IMR-90 (cell line): ENCODE measurements around the gene SSNA1. TPM values are rescaled to one million over a fixed set of nuclear protein-coding genes. Genes with fewer than 3 reads are reported as not detected.
A peak's percentile ranks its signal among the peaks of the same experiment; 100 is the strongest.

Experiments used
- ATAC-seq: fragments of 200-7000 bp; cut with Tn5 transposase; 2 replicates; pipeline ENCODE4 v1.9.1; 2020; ENCODE audit warnings: low read depth, mild to moderate bottlenecking, moderate library complexity
- BruUV-seq: library from RNA; stranded (reverse); fragments of 400-500 nt; replicated peaks from 2 replicates; lab custom pipeline; 2021; lab: Mats Ljungman, UMichigan
- CTCF ChIA-PET: fragments of 300-600 bp; formaldehyde crosslinking; extraction: SDS; loops from one replicate; lab custom pipeline; 2021; ENCODE audit warnings: antibody characterized with exemption; lab: Yijun Ruan, JAX
- POLR2A ChIA-PET: fragments of 300-600 bp; sonication (Branson Sonifier 250); formaldehyde crosslinking; loops from one replicate; lab custom pipeline; 2022; ENCODE audit warnings: antibody characterized with exemption; ENCODE audit not compliant: unreplicated experiment; lab: Charles Lee
- DNase-seq: peaks from one replicate; pipeline ENCODE4 v3.0.0; 2013
- H2AFZ ChIP-seq: replicated peaks from 2 replicates; pipeline ENCODE3; 2013; ENCODE audit warnings: low read length, mild to moderate bottlenecking; ENCODE audit not compliant: poor library complexity
- H2AK5ac ChIP-seq: 2 replicates; pipeline ENCODE4 v1.6.1; 2013; ENCODE audit warnings: low read depth, low read length, inconsistent platforms
- H2AK9ac ChIP-seq: replicated peaks from 2 replicates; pipeline ENCODE3; 2013; ENCODE audit warnings: mild to moderate bottlenecking, low read depth, low read length, moderate library complexity; ENCODE audit not compliant: poor library complexity
- H2BK120ac ChIP-seq: 2 replicates; pipeline ENCODE4 v1.6.1; 2013; ENCODE audit warnings: low read depth, low read length, inconsistent platforms
- H2BK15ac ChIP-seq: 3 replicates; pipeline ENCODE4 v1.6.1; 2013; ENCODE audit warnings: low read depth, low read length, inconsistent platforms
- H2BK20ac ChIP-seq: 2 replicates; pipeline ENCODE4 v1.6.1; 2013; ENCODE audit warnings: low read depth, mild to moderate bottlenecking, inconsistent platforms, low read length, moderate library complexity
- H2BK5ac ChIP-seq: 2 replicates; pipeline ENCODE4 v1.6.1; 2013; ENCODE audit warnings: mild to moderate bottlenecking, low read depth, low read length, inconsistent platforms; ENCODE audit not compliant: poor library complexity, severe bottlenecking
- H3K14ac ChIP-seq: replicated peaks from 2 replicates; pipeline ENCODE4 v1.6.1; 2013; ENCODE audit warnings: low read depth, low read length, inconsistent platforms
- H3K18ac ChIP-seq: 2 replicates; pipeline ENCODE4 v1.6.1; 2013; ENCODE audit warnings: low read depth, low read length, control low read depth
- H3K23ac ChIP-seq: 2 replicates; pipeline ENCODE4 v1.6.1; 2013; ENCODE audit warnings: low read depth, low read length, inconsistent platforms
- H3K27ac ChIP-seq: 2 replicates; pipeline ENCODE4 v1.5.1; 2013; ENCODE audit warnings: mild to moderate bottlenecking, control low read depth, low read length; ENCODE audit not compliant: insufficient read depth
- H3K27me3 ChIP-seq: 2 replicates; pipeline ENCODE4 v1.6.1; 2013; ENCODE audit warnings: low read length; ENCODE audit not compliant: control insufficient read depth, insufficient read depth
- H3K36me3 ChIP-seq: 2 replicates; pipeline ENCODE4 v1.6.1; 2013; ENCODE audit warnings: low read length, mixed read lengths; ENCODE audit not compliant: control insufficient read depth, insufficient read depth
- H3K4ac ChIP-seq: 2 replicates; pipeline ENCODE4 v1.6.1; 2013; ENCODE audit warnings: low read depth, low read length, inconsistent platforms
- H3K4me1 ChIP-seq: 2 replicates; pipeline ENCODE4 v1.6.1; 2013; ENCODE audit warnings: low read length, mixed read lengths; ENCODE audit not compliant: control insufficient read depth, insufficient read depth
- H3K4me2 ChIP-seq: 2 replicates; pipeline ENCODE4 v1.6.1; 2013; ENCODE audit warnings: low read depth, mild to moderate bottlenecking, control low read depth, low read length, moderate library complexity
- H3K4me3 ChIP-seq: 2 replicates; pipeline ENCODE4 v1.5.1; 2013; ENCODE audit warnings: low read depth, mild to moderate bottlenecking, control low read depth, low read length, moderate library complexity; ENCODE audit not compliant: insufficient read depth
- H3K56ac ChIP-seq: 2 replicates; pipeline ENCODE4 v1.6.1; 2013; ENCODE audit warnings: low read length, inconsistent platforms; ENCODE audit not compliant: insufficient read depth; ENCODE audit errors: extremely low read depth
- H3K79me1 ChIP-seq, 2 experiments: 2 replicates each; pipeline ENCODE4 v1.6.1; 2013; ENCODE audit warnings: low read length in 2 of 2, inconsistent platforms in 1 of 2, low read depth in 1 of 2
- H3K9ac ChIP-seq: 2 replicates; pipeline ENCODE4 v1.6.1; 2013; ENCODE audit warnings: low read depth, low read length, control low read depth
- H3K9me1 ChIP-seq: 2 replicates; pipeline ENCODE4 v1.6.1; 2013; ENCODE audit warnings: low read length, inconsistent platforms; ENCODE audit not compliant: insufficient read depth
- H3K9me3 ChIP-seq: 2 replicates; pipeline ENCODE4 v1.6.1; 2013; ENCODE audit warnings: low read length; ENCODE audit not compliant: control insufficient read depth, insufficient read depth
- H4K20me1 ChIP-seq: 2 replicates; pipeline ENCODE4 v1.6.1; 2013; ENCODE audit warnings: low read length, inconsistent platforms; ENCODE audit not compliant: insufficient read depth
- H4K5ac ChIP-seq: 2 replicates; pipeline ENCODE4 v1.6.1; 2013; ENCODE audit warnings: mild to moderate bottlenecking, low read depth, low read length, control low read depth
- H4K8ac ChIP-seq, 2 experiments: 2 replicates each; pipeline ENCODE4 v1.6.1; 2013; ENCODE audit warnings: low read depth in 2 of 2, low read length in 2 of 2, control low read depth in 1 of 2, inconsistent platforms in 1 of 2
- H4K91ac ChIP-seq: 2 replicates; pipeline ENCODE4 v1.6.1; 2013; ENCODE audit warnings: low read depth, low read length, inconsistent platforms; ENCODE audit not compliant: insufficient read depth
- CEBPB ChIP-seq: IDR thresholded peaks from 2 replicates; pipeline ENCODE4 v1.6.1; 2012; ENCODE audit warnings: low read depth, low read length, improper control_type of control experiment
- CHD1 ChIP-seq: IDR thresholded peaks from 2 replicates; pipeline ENCODE4 v1.6.1; 2012; ENCODE audit warnings: low read depth, low read length, improper control_type of control experiment
- FOS ChIP-seq: fragments of 150-350 bp; IDR thresholded peaks from 2 replicates; pipeline ENCODE4 v1.6.1; 2016; ENCODE audit warnings: low read depth, low read length
- MAZ ChIP-seq: IDR thresholded peaks from 2 replicates; pipeline ENCODE4 v1.6.1; 2012; ENCODE audit warnings: low read depth, mild to moderate bottlenecking, low read length, improper control_type of control experiment, moderate library complexity, borderline replicate concordance
- MXI1 ChIP-seq: IDR thresholded peaks from 2 replicates; pipeline ENCODE4 v1.6.1; 2012; ENCODE audit warnings: low read depth, mild to moderate bottlenecking, low read length, moderate library complexity, borderline replicate concordance
- NFE2L2 ChIP-seq: fragments of 150-350 bp; IDR thresholded peaks from 2 replicates; pipeline ENCODE4 v1.6.1; 2016; ENCODE audit warnings: low read depth, mild to moderate bottlenecking, low read length
- POLR2A ChIP-seq: IDR thresholded peaks from 2 replicates; pipeline ENCODE4 v1.6.1; 2012; ENCODE audit warnings: mild to moderate bottlenecking, low read depth, low read length
- RAD21 ChIP-seq: IDR thresholded peaks from 2 replicates; pipeline ENCODE4 v1.6.1; 2012; ENCODE audit warnings: low read length, improper control_type of control experiment
- RCOR1 ChIP-seq: IDR thresholded peaks from 2 replicates; pipeline ENCODE4 v1.6.1; 2012; ENCODE audit warnings: mild to moderate bottlenecking, low read length, improper control_type of control experiment; ENCODE audit not compliant: insufficient replicate concordance
- RFX5 ChIP-seq: IDR thresholded peaks from 2 replicates; pipeline ENCODE4 v1.8.0; 2012; ENCODE audit warnings: low read depth, mild to moderate bottlenecking, low read length, moderate library complexity
- SMC3 ChIP-seq: fragments of 150-350 bp; IDR thresholded peaks from 2 replicates; pipeline ENCODE4 v1.6.1; 2016; ENCODE audit warnings: low read depth, mild to moderate bottlenecking, antibody characterized with exemption, low read length, moderate library complexity
- WGBS, 2 experiments: methylation state at CpG; one replicate each; pipeline versions ENCODE4 v1.1.5 to v1.1.7; 2013; ENCODE audit warnings: missing lambda C conversion rate in 2 of 2; ENCODE audit not compliant: insufficient read length in 1 of 2; ENCODE audit errors: extremely low coverage in 2 of 2; 5-methylcytosine and 5-hydroxymethylcytosine counted together
- dilution Hi-C: fragments of 300-500 bp; cut with HindIII; formaldehyde crosslinking; loops from one replicate; pipeline ENCODE4 v1.14.3; 2018; ENCODE audit warnings: low sequenced_read_pairs; ENCODE audit not compliant: unreplicated experiment
- in situ Hi-C: fragments of 300-500 bp; cut with MboI; formaldehyde crosslinking; loops from 3 replicates; pipeline ENCODE4 v1.14.3; 2019; ENCODE audit warnings: low sequenced_read_pairs, inconsistent platforms, mixed read lengths
- intact Hi-C: fragments of 100-400 bp; cut with micrococcal nuclease; formaldehyde crosslinking; loops from 2 replicates; pipeline ENCODE4 v1.10.0; 2022
- polyA plus RNA-seq, 3 experiments: library from polyadenylated mRNA; depleted of rRNA; stranded (reverse); fragments of >200 nt; gene quantifications; 2 replicates each; pipeline ENCODE4 v1.2.3, GENCODE V29; 2012; ENCODE audit warnings: low replicate concordance in 1 of 3
- total RNA-seq: library from RNA; depleted of rRNA; stranded (reverse); fragments of >200 nt; gene quantifications from 2 replicates; pipeline ENCODE4 v1.2.3, GENCODE V29; 2012
- TF ChIP-seq, protein P1 (sequence below): conservative IDR thresholded peaks from 2 replicates; pipeline ENCODE4 v1.5.1; 2012; ENCODE audit warnings: mild to moderate bottlenecking, low read depth, low read length, improper control_type of control experiment
- TF ChIP-seq, protein P2 (sequence below): fragments of 150-350 bp; IDR thresholded peaks from 2 replicates; pipeline ENCODE4 v1.6.1; 2016; ENCODE audit warnings: low read depth, mild to moderate bottlenecking, low read length, moderate library complexity, borderline replicate concordance
- TF ChIP-seq, protein P3 (sequence below): fragments of 150-350 bp; IDR thresholded peaks from 2 replicates; pipeline ENCODE4 v1.6.1; 2017; ENCODE audit warnings: mild to moderate bottlenecking, antibody characterized with exemption, low read length, low read depth

Gene SSNA1
- total and polyA plus RNA-seq, 2 of the 4 experiments (the other 2 are of a cell fraction), result 55.7 to 86.7 TPM

DNA sequence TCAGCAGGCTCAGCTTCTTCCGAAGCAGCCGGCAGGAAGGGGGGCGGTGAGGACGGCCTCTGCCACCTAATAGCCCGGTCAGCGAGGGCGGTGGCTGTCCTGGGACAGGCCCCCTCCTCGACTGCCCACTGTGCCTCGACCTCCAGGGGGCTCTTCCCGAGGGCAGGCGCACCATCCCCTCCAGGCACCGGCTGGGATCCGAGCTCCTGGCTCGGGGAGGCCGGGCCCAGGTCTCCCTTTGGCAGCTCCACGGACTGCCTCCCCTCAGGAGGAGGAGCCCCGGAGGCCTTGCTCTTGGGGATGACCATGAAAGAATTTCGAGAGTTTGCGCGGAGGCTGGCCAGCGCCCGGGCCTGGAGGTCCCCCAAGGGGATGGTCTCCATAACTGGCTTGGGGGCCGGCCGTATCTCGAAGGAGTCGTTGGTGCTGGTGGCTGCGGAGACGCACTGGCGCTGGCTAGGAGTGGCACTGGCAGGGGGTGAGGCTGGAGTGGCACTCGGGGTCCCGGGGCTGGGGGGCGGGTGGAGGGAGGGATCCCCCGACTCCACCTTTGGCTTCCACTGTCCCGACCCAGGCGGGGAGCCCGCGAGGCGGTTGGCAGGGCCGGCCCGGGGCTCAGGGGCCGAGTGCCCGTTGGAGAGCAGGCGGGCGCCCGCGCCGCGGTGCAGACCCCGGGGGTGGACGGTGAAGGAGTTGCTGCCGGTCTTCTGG, 11.1 kb downstream of the SSNA1 start:
- H3K4me3 ChIP-seq, result peak overlapping the region; percentile 56
- H3K27me3 ChIP-seq, result no peaks in the 10 kb centered on the region
- no peak overlapping the region for H4K5ac ChIP-seq
- H3K18ac ChIP-seq, result no peak overlapping the region
- intact Hi-C loops (loop anchor here (1.0 kb wide), 1 partner anchor 10 kb away; no protein-coding TSS in a partner anchor), in situ Hi-C loops (no loop called here), dilution Hi-C loops (no loop called here)
- H3K79me1 ChIP-seq, result peaks cover 21 to 81% of the 10 kb centered on the region in 2 experiments
- H2AK9ac ChIP-seq, result peak overlapping the region; percentile 91
- H3K4ac ChIP-seq, result no peak overlapping the region
- ChIA-PET CTCF (no interaction called here), POLR2A (interaction anchor here (1.3 kb wide), 2 partner anchors 11 to 41 kb away, joined by 3 to 4 read pairs; partner anchors contain the start of genes SSNA1 and TUBB4B)
- peaks cover 37% of the 10 kb centered on the region for H4K20me1 ChIP-seq
- H2BK20ac ChIP-seq, result no peak overlapping the region
- H4K91ac ChIP-seq, result no peak overlapping the region
- no peak for ATAC-seq
- H2BK5ac ChIP-seq, result no peak overlapping the region
- no peaks in the 10 kb centered on the region for H3K36me3 ChIP-seq
- H2BK15ac ChIP-seq, result no peak overlapping the region
- H3K56ac ChIP-seq, result no peak overlapping the region
- H4K8ac ChIP-seq, result no peak overlapping the region
- H3K27ac ChIP-seq, result no peak overlapping the region; the same call in 1 of the 2 replicates
- H3K4me1 ChIP-seq, result peaks cover 21% of the 10 kb centered on the region
- no TSS peak for BruUV-seq
- H3K9me1 ChIP-seq, result 0 out of 2 replicates have a peak, but pooled peaks cover 2% of the 10 kb centered on the region
- H3K9me3 ChIP-seq, result no peaks in the 10 kb centered on the region
- H2AFZ ChIP-seq, result peak overlapping the region; percentile 78
- H2BK120ac ChIP-seq, result no peak overlapping the region
- peak overlapping the region; percentile 16; the same call in 1 of the 2 replicates for H3K9ac ChIP-seq
- WGBS, 2 experiments, result 31% methylated on average over 9 of the region's 51 CpGs; no CpG with 5 or more reads in 1 of the 2 experiments
- H3K23ac ChIP-seq, result peak overlapping the region; percentile 66; the same call in 1 of the 2 replicates
- H3K4me2 ChIP-seq, result peak overlapping the region; percentile 69
- H2AK5ac ChIP-seq, result 0 out of 2 replicates have a peak overlapping the region, but pooled peaks have one; percentile 9
- peak; percentile 12 for DNase-seq
- H3K14ac ChIP-seq, result no peak overlapping the region
- TF ChIP-seq, protein P1, sequence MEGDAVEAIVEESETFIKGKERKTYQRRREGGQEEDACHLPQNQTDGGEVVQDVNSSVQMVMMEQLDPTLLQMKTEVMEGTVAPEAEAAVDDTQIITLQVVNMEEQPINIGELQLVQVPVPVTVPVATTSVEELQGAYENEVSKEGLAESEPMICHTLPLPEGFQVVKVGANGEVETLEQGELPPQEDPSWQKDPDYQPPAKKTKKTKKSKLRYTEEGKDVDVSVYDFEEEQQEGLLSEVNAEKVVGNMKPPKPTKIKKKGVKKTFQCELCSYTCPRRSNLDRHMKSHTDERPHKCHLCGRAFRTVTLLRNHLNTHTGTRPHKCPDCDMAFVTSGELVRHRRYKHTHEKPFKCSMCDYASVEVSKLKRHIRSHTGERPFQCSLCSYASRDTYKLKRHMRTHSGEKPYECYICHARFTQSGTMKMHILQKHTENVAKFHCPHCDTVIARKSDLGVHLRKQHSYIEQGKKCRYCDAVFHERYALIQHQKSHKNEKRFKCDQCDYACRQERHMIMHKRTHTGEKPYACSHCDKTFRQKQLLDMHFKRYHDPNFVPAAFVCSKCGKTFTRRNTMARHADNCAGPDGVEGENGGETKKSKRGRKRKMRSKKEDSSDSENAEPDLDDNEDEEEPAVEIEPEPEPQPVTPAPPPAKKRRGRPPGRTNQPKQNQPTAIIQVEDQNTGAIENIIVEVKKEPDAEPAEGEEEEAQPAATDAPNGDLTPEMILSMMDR, result no peak
- TF ChIP-seq RCOR1 (no peak), MAZ (no peak), RFX5 (no peak), FOS (no peak), NFE2L2 (no peak), POLR2A (no peak), CEBPB (no peak), SMC3 (no peak), CHD1 (no peak), MXI1 (no peak), RAD21 (no peak)
- TF ChIP-seq, protein P2, sequence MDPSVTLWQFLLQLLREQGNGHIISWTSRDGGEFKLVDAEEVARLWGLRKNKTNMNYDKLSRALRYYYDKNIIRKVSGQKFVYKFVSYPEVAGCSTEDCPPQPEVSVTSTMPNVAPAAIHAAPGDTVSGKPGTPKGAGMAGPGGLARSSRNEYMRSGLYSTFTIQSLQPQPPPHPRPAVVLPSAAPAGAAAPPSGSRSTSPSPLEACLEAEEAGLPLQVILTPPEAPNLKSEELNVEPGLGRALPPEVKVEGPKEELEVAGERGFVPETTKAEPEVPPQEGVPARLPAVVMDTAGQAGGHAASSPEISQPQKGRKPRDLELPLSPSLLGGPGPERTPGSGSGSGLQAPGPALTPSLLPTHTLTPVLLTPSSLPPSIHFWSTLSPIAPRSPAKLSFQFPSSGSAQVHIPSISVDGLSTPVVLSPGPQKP, result no peak
- TF ChIP-seq, protein P3, sequence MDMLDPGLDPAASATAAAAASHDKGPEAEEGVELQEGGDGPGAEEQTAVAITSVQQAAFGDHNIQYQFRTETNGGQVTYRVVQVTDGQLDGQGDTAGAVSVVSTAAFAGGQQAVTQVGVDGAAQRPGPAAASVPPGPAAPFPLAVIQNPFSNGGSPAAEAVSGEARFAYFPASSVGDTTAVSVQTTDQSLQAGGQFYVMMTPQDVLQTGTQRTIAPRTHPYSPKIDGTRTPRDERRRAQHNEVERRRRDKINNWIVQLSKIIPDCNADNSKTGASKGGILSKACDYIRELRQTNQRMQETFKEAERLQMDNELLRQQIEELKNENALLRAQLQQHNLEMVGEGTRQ, result no peak
